Non-pigmented ciliary epithelial cell (primary cell): ENCODE data around the gene LCTL.

Source experiments
- DNase-seq: peaks from one replicate; pipeline ENCODE4 v3.0.0-alpha.2; 2010; ENCODE audit warnings: low read depth

LCTL gene

GRCh38 chr15:66565741-66566144, at the start of gene LCTL:
Gene LCTL (minus strand): TSS chr15:66565998. CDS start chr15:66565365, 633 bp downstream.
- no peak for DNase-seq

- no peak for DNase-seq
These were observed 49.4 kb upstream of the LCTL start for GRCh38 chr15:66614951-66615760.

- no peak for DNase-seq
These were observed 48.7 kb upstream of the LCTL start for GRCh38 chr15:66614456-66614855.

GRCh38 chr15:66613743-66614142, 47.9 kb upstream of the LCTL start:
- DNase-seq = no peak

GRCh38 chr15:66611257-66612053, 45.7 kb upstream of the LCTL start:
- DNase-seq = no peak

GRCh38 chr15:66609876-66610275, 44.1 kb upstream of the LCTL start:
- no peak for DNase-seq

- DNase-seq = no peak
These were observed 43.1 kb upstream of the LCTL start for GRCh38 chr15:66608881-66609280.

- DNase-seq = no peak
These were observed 42.4 kb upstream of the LCTL start for GRCh38 chr15:66608159-66608558.

- DNase-seq = no peak
These were observed 37.7 kb upstream of the LCTL start for GRCh38 chr15:66603301-66604179.

GRCh38 chr15:66601521-66601920, 35.7 kb upstream of the LCTL start:
- DNase-seq = no peak

GRCh38 chr15:66600240-66600627, 34.4 kb upstream of the LCTL start:
- no peak for DNase-seq

GRCh38 chr15:66599536-66600239, 33.9 kb upstream of the LCTL start:
- DNase-seq = no peak

- DNase-seq = no peak
These were observed 32.5 kb upstream of the LCTL start for GRCh38 chr15:66598095-66598815.

GRCh38 chr15:66595931-66596545, 30.2 kb upstream of the LCTL start:
- DNase-seq = no peak

- DNase-seq = no peak
These were observed 29.5 kb upstream of the LCTL start for GRCh38 chr15:66595332-66595731.

- DNase-seq = no peak
These were observed 29.0 kb upstream of the LCTL start for GRCh38 chr15:66594836-66595235.

GRCh38 chr15:66594344-66594743, 28.5 kb upstream of the LCTL start:
- DNase-seq = no peak

GRCh38 chr15:66593219-66593780, 27.5 kb upstream of the LCTL start:
- no peak for DNase-seq

GRCh38 chr15:66592505-66593218, 26.9 kb upstream of the LCTL start:
- DNase-seq = no peak
